Osteocyte (in vitro differentiated cells): Measurements from ENCODE around the gene FIBP. TPM values are rescaled to one million over a fixed set of nuclear protein-coding genes. Genes with fewer than 3 reads are reported as not detected.
"Not testable (repeated sequence)": the region's sequence is repeated elsewhere in the genome, so short reads cannot be mapped to it uniquely, and the experiment has no call there.

Experiments used
- DNase-seq: peaks from one replicate; pipeline ENCODE4 v3.0.0; 2021; ENCODE audit warnings: mixed read lengths; ENCODE audit not compliant: unreplicated experiment; ENCODE audit errors: extremely low spot score
- H3K27ac Mint-ChIP-seq: one replicate; pipeline ENCODE4 v1.8.0; 2021; ENCODE audit warnings: mild to moderate bottlenecking, mixed read lengths; ENCODE audit not compliant: unreplicated experiment
- H3K27me3 Mint-ChIP-seq: one replicate; pipeline ENCODE4 v1.8.0; 2021; ENCODE audit warnings: mixed read lengths; ENCODE audit not compliant: unreplicated experiment
- H3K36me3 Mint-ChIP-seq: one replicate; pipeline ENCODE4 v1.8.0; 2021; ENCODE audit warnings: mixed read lengths; ENCODE audit not compliant: unreplicated experiment
- H3K4me1 Mint-ChIP-seq: one replicate; pipeline ENCODE4 v1.8.0; 2021; ENCODE audit warnings: mixed read lengths; ENCODE audit not compliant: unreplicated experiment
- H3K4me3 Mint-ChIP-seq: one replicate; pipeline ENCODE4 v1.8.0; 2021; ENCODE audit warnings: mild to moderate bottlenecking, moderate library complexity, mixed read lengths; ENCODE audit not compliant: unreplicated experiment
- H3K9me3 Mint-ChIP-seq: one replicate; pipeline ENCODE4 v1.8.0; 2021; ENCODE audit warnings: mixed read lengths; ENCODE audit not compliant: unreplicated experiment
- CTCF ChIP-seq: fragments of 200-600 bp; sonication (generic); IDR thresholded peaks from 2 replicates; pipeline ENCODE4 v1.5.0; 2021; ENCODE audit warnings: antibody characterized with exemption, mild to moderate bottlenecking, moderate library complexity
- total RNA-seq: library from RNA; stranded (reverse); gene quantifications from 2 replicates; pipeline ENCODE4 v1.2.1, GENCODE V29; 2021

FIBP gene
- total RNA-seq, 1 donor from 2014 or later, result 92.4 TPM

- H3K36me3 Mint-ChIP-seq, result peaks cover 8% of the 10 kb centered on the region
- no peaks in the 10 kb centered on the region for H3K27me3 Mint-ChIP-seq
- H3K4me3 Mint-ChIP-seq, result no peak overlapping the region
- TF ChIP-seq CTCF, result no peak
- peaks cover 52% of the 10 kb centered on the region for H3K4me1 Mint-ChIP-seq
- H3K9me3 Mint-ChIP-seq, result no peaks in the 10 kb centered on the region
- peak overlapping the region; percentile 79 for H3K27ac Mint-ChIP-seq
- no peak for DNase-seq
These were observed 7.3 kb upstream of the FIBP start for GRCh38 chr11:65895482-65895981.

GRCh38 chr11:65894034-65894591, 5.8 kb upstream of the FIBP start:
- Mint-ChIP-seq H3K4me1 (peaks cover 64% of the 10 kb centered on the region), H3K27ac (peak overlapping the region; percentile 80), H3K36me3 (peaks cover 8% of the 10 kb centered on the region), H3K27me3 (no peaks in the 10 kb centered on the region), H3K9me3 (no peaks in the 10 kb centered on the region), H3K4me3 (no peak overlapping the region)
- DNase-seq, result no peak
- no peak for TF ChIP-seq CTCF

GRCh38 chr11:65892661-65893317, 4.5 kb upstream of the FIBP start:
- no peak for DNase-seq
- Mint-ChIP-seq H3K27me3 (no peaks in the 10 kb centered on the region), H3K27ac (peak overlapping the region; percentile 80), H3K9me3 (no peaks in the 10 kb centered on the region), H3K36me3 (peaks cover 8% of the 10 kb centered on the region), H3K4me1 (peaks cover 66% of the 10 kb centered on the region), H3K4me3 (peak overlapping the region; percentile 73)
- TF ChIP-seq CTCF, result no peak

GRCh38 chr11:65892137-65892540, 3.9 kb upstream of the FIBP start:
- H3K9me3 Mint-ChIP-seq, H3K36me3 Mint-ChIP-seq, H3K27me3 Mint-ChIP-seq, DNase-seq: not testable (repeated sequence)
- Mint-ChIP-seq H3K4me3 (peak overlapping the region; percentile 73), H3K27ac (peak overlapping the region; percentile 80), H3K4me1 (peaks cover 67% of the 10 kb centered on the region)

- peak overlapping the region; percentile 80 for H3K27ac Mint-ChIP-seq
- TF ChIP-seq CTCF, result peak; percentile 35
- H3K9me3 Mint-ChIP-seq, result no peaks in the 10 kb centered on the region
- H3K27me3 Mint-ChIP-seq, result no peaks in the 10 kb centered on the region
- peaks cover 71% of the 10 kb centered on the region for H3K4me1 Mint-ChIP-seq
- peaks cover 12% of the 10 kb centered on the region for H3K36me3 Mint-ChIP-seq
- DNase-seq, result peak; percentile 87
- H3K4me3 Mint-ChIP-seq, result peak overlapping the region; percentile 73
These were observed 3.2 kb upstream of the FIBP start for GRCh38 chr11:65891219-65892136.
